Chondrocyte (in vitro differentiated cells): ENCODE measurements around the gene CHMP2A. TPM values are rescaled to one million over a fixed set of nuclear protein-coding genes. Genes with fewer than 3 reads are reported as not detected.

Experiments
- DNase-seq: peaks from one replicate; pipeline ENCODE4 v3.0.0; 2021; ENCODE audit warnings: mixed read lengths, low spot score
- H3K27ac Mint-ChIP-seq: one replicate; pipeline ENCODE4 v1.8.0; 2021; ENCODE audit warnings: mild to moderate bottlenecking, moderate library complexity, mixed read lengths; ENCODE audit not compliant: unreplicated experiment
- H3K27me3 Mint-ChIP-seq: 2 replicates; pipeline ENCODE4 v1.8.0; 2021; ENCODE audit warnings: low read depth, mixed read lengths
- H3K36me3 Mint-ChIP-seq: 2 replicates; pipeline ENCODE4 v1.8.0; 2021; ENCODE audit warnings: low read depth, mixed read lengths
- H3K4me1 Mint-ChIP-seq: 2 replicates; pipeline ENCODE4 v1.8.0; 2021; ENCODE audit warnings: low read depth, mild to moderate bottlenecking, mixed read lengths
- H3K4me3 Mint-ChIP-seq: one replicate; pipeline ENCODE4 v1.8.0; 2021; ENCODE audit warnings: mild to moderate bottlenecking, moderate library complexity, mixed read lengths; ENCODE audit not compliant: unreplicated experiment
- H3K9me3 Mint-ChIP-seq: 2 replicates; pipeline ENCODE4 v1.8.0; 2021; ENCODE audit warnings: low read depth, mixed read lengths
- CTCF ChIP-seq: fragments of 200-600 bp; sonication (generic); IDR thresholded peaks from 2 replicates; pipeline ENCODE4 v1.5.0; 2021; ENCODE audit warnings: antibody characterized with exemption, mild to moderate bottlenecking, moderate library complexity
- total RNA-seq: library from RNA; stranded (reverse); gene quantifications from 3 replicates; pipeline ENCODE4 v1.2.1, GENCODE V29; 2021

CHMP2A gene
- total RNA-seq, 1 donor from 2014 or later = 85.1 TPM

DNA sequence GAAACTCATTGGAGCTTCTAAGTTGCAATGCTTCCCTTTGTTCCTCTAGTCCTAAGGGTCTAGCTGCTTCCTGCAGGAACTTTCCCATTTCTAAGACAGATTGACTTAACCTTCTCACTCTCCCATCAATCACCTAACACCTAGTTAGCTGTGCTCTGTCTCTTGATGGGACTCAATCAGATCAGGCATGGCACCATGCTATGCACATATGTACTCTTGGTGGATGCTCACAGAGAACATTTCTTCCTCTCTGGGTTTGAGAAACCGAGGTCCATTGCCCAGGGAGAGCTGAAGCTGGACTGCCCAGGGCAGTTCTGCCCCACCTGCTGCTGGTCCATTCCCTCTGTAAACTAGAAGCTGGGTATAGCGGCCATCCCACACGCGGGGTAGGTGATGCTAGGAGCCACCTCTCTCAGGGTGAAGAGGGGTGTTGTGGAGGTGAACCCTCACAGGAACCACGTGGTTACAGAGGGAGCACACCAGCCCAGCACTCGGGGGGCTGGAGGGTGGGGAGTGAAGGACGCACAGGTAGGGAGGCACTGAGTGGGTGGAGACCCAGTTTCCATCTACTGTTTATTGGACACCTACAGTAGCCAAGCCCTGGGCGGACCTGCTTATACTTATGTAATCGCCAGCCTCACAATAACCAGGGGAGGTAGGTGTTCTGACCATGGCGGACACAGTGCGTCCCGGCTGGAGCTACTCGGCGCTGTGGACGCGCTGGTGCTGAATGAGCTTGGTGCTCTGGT, 6.6 kb upstream of the CHMP2A start:
- H3K36me3 Mint-ChIP-seq = peaks cover 5% of the 10 kb centered on the region
- no peak for DNase-seq
- no peaks in the 10 kb centered on the region for H3K27me3 Mint-ChIP-seq
- TF ChIP-seq CTCF = no peak
- H3K27ac Mint-ChIP-seq = no peak overlapping the region
- H3K9me3 Mint-ChIP-seq = no peaks in the 10 kb centered on the region
- H3K4me1 Mint-ChIP-seq = peaks cover 26% of the 10 kb centered on the region
- no peak overlapping the region for H3K4me3 Mint-ChIP-seq

DNA sequence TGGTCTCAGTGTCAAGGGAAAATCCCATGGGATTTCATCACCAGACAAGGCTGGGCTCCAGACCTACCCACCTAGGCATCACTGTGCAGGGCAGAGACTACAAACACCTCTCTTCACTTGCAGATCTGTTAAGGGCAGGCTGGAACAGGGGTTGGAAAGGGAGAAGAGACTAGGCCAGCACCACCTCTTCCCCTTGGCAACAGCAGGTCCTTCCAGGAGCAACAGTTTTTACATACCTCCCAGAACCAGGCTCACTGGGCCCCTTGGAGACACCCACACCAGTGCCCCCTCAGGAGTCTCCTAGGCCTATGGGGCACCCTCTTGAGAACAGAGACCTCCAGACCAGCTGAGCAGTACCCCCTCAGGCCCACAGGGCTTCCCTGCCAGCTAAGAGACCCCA, 6.0 kb upstream of the CHMP2A start:
- Mint-ChIP-seq H3K27ac (peak overlapping the region; percentile 41), H3K27me3 (no peaks in the 10 kb centered on the region), H3K4me1 (peaks cover 32% of the 10 kb centered on the region), H3K4me3 (peak overlapping the region; percentile 96), H3K9me3 (no peaks in the 10 kb centered on the region), H3K36me3 (peaks cover 9% of the 10 kb centered on the region)
- no peak for DNase-seq
- no peak for TF ChIP-seq CTCF

DNA sequence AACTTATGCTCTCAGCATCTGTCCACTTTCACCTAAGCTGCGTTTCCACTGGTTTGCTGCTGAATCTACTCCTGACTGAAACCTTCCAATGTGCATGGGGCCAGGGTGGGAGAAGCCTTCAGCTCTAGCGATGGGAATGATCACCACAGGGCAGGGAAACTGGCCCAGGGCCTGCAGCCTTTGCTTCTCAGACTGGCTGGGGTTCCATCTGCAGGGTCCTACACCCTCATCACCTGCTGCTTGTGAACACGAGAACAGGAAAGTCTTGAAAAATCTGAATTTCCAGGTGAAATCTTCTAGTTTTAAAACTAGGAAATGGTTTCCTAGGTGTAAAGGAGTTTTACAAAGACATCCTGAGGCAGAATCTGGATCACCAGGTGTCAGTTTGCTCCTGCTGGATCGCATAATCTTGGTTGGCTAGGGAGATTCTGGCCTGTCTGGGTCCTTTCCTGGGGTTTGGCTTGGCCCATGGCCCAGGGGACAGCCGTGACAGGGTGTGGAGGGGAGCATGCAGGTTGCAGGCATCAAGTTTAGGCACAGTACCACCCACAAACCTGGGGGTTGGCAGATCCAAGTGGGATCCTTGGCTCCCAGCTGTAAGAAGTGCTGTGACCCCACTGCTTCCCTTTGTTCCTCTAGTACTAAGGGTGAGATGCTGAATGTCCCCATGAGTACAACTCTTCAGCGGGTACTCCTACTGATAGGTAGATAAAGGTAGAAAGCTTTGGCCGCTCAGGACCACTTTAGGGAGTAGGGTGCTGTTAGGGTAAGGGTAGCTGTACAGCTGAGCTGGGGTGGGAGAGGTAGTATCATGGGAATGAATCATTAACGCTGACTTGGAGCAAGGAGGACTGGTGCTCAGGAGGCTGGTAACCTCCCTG, 5.3 kb upstream of the CHMP2A start:
- no peak for DNase-seq
- H3K4me3 Mint-ChIP-seq = peak overlapping the region; percentile 96
- no peak for TF ChIP-seq CTCF
- peaks cover 12% of the 10 kb centered on the region for H3K36me3 Mint-ChIP-seq
- peaks cover 35% of the 10 kb centered on the region for H3K4me1 Mint-ChIP-seq
- H3K27me3 Mint-ChIP-seq = no peaks in the 10 kb centered on the region
- H3K9me3 Mint-ChIP-seq = no peaks in the 10 kb centered on the region
- H3K27ac Mint-ChIP-seq = peak overlapping the region; percentile 98

DNA sequence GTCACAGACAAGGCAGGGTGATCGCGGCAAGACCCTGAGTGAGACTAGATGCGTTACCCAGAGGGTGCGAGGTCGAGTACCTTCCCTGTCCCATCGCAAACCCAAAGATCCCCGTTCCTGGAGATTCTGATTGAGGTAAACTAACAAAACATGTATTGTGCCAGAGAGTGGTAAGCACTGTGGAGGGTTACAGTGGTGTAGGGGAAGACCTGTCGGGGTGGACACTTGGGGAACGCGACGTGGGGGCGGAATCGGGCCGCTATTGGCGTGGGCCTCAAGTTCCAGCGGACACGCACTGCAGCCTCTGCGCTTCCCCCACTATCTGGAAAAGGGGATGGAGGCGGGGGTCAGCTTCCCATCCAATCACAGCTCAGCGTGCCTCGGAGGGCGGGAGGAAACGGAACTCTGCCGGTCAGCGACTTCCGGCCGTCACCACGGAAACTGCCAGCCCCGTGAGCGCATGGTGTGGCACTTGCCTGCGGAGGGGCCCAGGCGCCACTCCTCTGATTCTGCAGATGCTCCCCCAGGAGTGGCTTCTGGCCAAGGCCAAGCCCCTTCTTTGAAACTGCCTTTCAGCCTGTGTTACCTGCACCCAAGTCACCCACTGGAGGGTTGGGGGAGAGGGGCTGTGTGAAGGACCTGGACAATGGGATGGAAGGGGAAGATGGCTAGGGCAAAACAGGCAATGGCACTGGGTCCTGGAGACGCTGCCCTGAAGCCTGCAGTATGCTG, 4.5 kb upstream of the CHMP2A start:
- Mint-ChIP-seq H3K9me3 (no peaks in the 10 kb centered on the region), H3K36me3 (peaks cover 13% of the 10 kb centered on the region)
- peak; percentile 97 for DNase-seq

More for the DNA sequence above, 4.5 kb upstream of the CHMP2A start:
- Mint-ChIP-seq H3K4me3 (peak overlapping the region; percentile 96), H3K4me1 (peaks cover 42% of the 10 kb centered on the region), H3K27me3 (no peaks in the 10 kb centered on the region), H3K27ac (peak overlapping the region; percentile 98)
- TF ChIP-seq CTCF = no peak
